A549 (cell line): ENCODE measurements around the gene RWDD2A. TPM values are rescaled to one million over a fixed set of nuclear protein-coding genes. Genes with fewer than 3 reads are reported as not detected.

Experiments
- ATAC-seq, 2 experiments: fragments of 200-7000 bp in 1 of 2; fragments of >200 bp in 1 of 2; cut with Nextera tagmentation in 1 of 2; cut with Tn5 transposase in 1 of 2; 3 replicates each; pipeline versions ENCODE4 v1.8.0 to v1.9.1; 2018 to 2020; ENCODE audit warnings: mild to moderate bottlenecking in 1 of 2, moderate library complexity in 1 of 2
- CTCF ChIA-PET: fragments of 300-600 bp; sonication (Branson Sonifier 250); formaldehyde crosslinking; extraction: SDS; loops from one replicate; lab custom pipeline; 2021; ENCODE audit warnings: antibody characterized with exemption, inconsistent platforms; lab: Yijun Ruan, JAX
- POLR2A ChIA-PET: fragments of 350-600 bp; formaldehyde crosslinking; extraction: SDS; loops from one replicate; lab custom pipeline; 2021; ENCODE audit warnings: antibody characterized with exemption, inconsistent platforms; lab: Yijun Ruan, JAX
- DNase-seq, 2 experiments: peaks; one replicate each; pipeline versions ENCODE4 v3.0.0 to v3.0.0-alpha.2; 2011 to 2016; ENCODE audit warnings: low read depth in 1 of 2, low spot score in 1 of 2
- FAIRE-seq: peaks from 2 replicates; lab custom pipeline; 2011; peaks lifted over from hg19 to GRCh38; lab: Jason Lieb, UNC
- H3K27ac ChIP-seq, 2 experiments: fragments of >200 bp; sonication (Bioruptor Twin); formaldehyde crosslinking; 3 replicates each; pipeline ENCODE4 v1.5.1; 2016 to 2017
- H3K4me1 ChIP-seq: fragments of >200 bp; sonication (Bioruptor Twin); formaldehyde crosslinking; 3 replicates; pipeline ENCODE4 v1.6.1; 2016
- H3K4me2 ChIP-seq: fragments of >200 bp; sonication (Bioruptor Twin); formaldehyde crosslinking; 3 replicates; pipeline ENCODE4 v1.6.1; 2016
- H3K4me3 ChIP-seq: fragments of >200 bp; sonication (Bioruptor Twin); formaldehyde crosslinking; 3 replicates; pipeline ENCODE4 v1.5.1; 2016
- H3K9me3 ChIP-seq: fragments of >200 bp; sonication (Bioruptor Twin); formaldehyde crosslinking; 3 replicates; pipeline ENCODE4 v1.6.1; 2016
- BHLHE40 ChIP-seq: IDR thresholded peaks from 2 replicates; pipeline ENCODE4 v1.6.1; 2012; ENCODE audit warnings: low read depth, low read length, inconsistent platforms
- CBX8 ChIP-seq: fragments of 200-600 bp; sonication (generic); IDR thresholded peaks from 2 replicates; pipeline ENCODE4 v1.6.1; 2016
- CEBPB ChIP-seq, 2 experiments: fragments of >200 bp in 1 of 2; sonication (Bioruptor Twin) in 1 of 2; formaldehyde crosslinking in 1 of 2; IDR thresholded peaks; 2 replicates each; pipeline ENCODE4 v1.6.1; 2012 to 2016
- EP300 ChIP-seq, 2 experiments: fragments of >200 bp; sonication (Bioruptor Twin); formaldehyde crosslinking; IDR thresholded peaks; 2 replicates in 1 of 2; 3 replicates in 1 of 2; pipeline ENCODE4 v1.6.1; 2016 to 2017
- ESRRA ChIP-seq: fragments of 150-350 bp; IDR thresholded peaks from 2 replicates; pipeline ENCODE4 v1.6.1; 2014; ENCODE audit warnings: mild to moderate bottlenecking, low read length, borderline replicate concordance
- FOSB ChIP-seq: fragments of 250-450 bp; sonication (Bioruptor Pico); IDR thresholded peaks from 2 replicates; pipeline ENCODE4 v1.5.0; 2020; ENCODE audit warnings: mild to moderate bottlenecking, moderate library complexity
- FOXS1 ChIP-seq: fragments of 250-450 bp; sonication (Bioruptor Pico); IDR thresholded peaks from 2 replicates; pipeline ENCODE4 v1.5.0; 2020; ENCODE audit warnings: mild to moderate bottlenecking, moderate library complexity
- GATA3 ChIP-seq: IDR thresholded peaks from 2 replicates; pipeline ENCODE4 v1.6.1; 2012; ENCODE audit warnings: borderline replicate concordance
- HOXB13 ChIP-seq: fragments of 250-450 bp; sonication (Bioruptor Pico); IDR thresholded peaks from 2 replicates; pipeline ENCODE4 v1.5.0; 2020; ENCODE audit warnings: low read depth, mild to moderate bottlenecking, moderate library complexity
- HOXB5 ChIP-seq: fragments of 250-450 bp; sonication (Bioruptor Pico); IDR thresholded peaks from 2 replicates; pipeline ENCODE4 v1.5.0; 2020; ENCODE audit warnings: mild to moderate bottlenecking, moderate library complexity
- JUN ChIP-seq, 2 experiments: fragments of >200 bp; sonication (Bioruptor Twin); formaldehyde crosslinking; IDR thresholded peaks; 2 replicates in 1 of 2; 3 replicates in 1 of 2; pipeline ENCODE4 v1.6.1; 2016 to 2017
- KDM1A ChIP-seq: fragments of 200-600 bp; sonication (generic); IDR thresholded peaks from 2 replicates; pipeline ENCODE4 v1.6.1; 2016; ENCODE audit warnings: low read depth, mild to moderate bottlenecking
- KDM5A ChIP-seq: fragments of 200-600 bp; sonication (generic); IDR thresholded peaks from 2 replicates; pipeline ENCODE4 v1.6.1; 2016; ENCODE audit warnings: antibody characterized with exemption, mild to moderate bottlenecking
- MAFK ChIP-seq: fragments of 450-650 bp; IDR thresholded peaks from 2 replicates; pipeline ENCODE4 v1.6.1; 2014; ENCODE audit not compliant: partially characterized antibody
- MAZ ChIP-seq: fragments of 150-350 bp; IDR thresholded peaks from 2 replicates; pipeline ENCODE4 v1.6.1; 2014; ENCODE audit warnings: antibody characterized with exemption, low read depth, low read length, borderline replicate concordance
- NFE2L2 ChIP-seq: fragments of 150-350 bp; conservative IDR thresholded peaks from 2 replicates; pipeline ENCODE4 v1.6.1; 2014; ENCODE audit warnings: low read length
- NR3C1 ChIP-seq: fragments of >200 bp; sonication (Bioruptor Twin); formaldehyde crosslinking; IDR thresholded peaks from 3 replicates; pipeline ENCODE4 v1.6.1; 2017
- PHF8 ChIP-seq: fragments of 200-600 bp; sonication (generic); IDR thresholded peaks from 2 replicates; pipeline ENCODE4 v1.6.1; 2016; ENCODE audit warnings: low read depth, mild to moderate bottlenecking, antibody characterized with exemption, moderate library complexity, borderline replicate concordance
- POLR2A ChIP-seq: IDR thresholded peaks from 2 replicates; pipeline ENCODE4 v1.6.1; 2012; ENCODE audit warnings: mild to moderate bottlenecking, low read length
- RAD21 ChIP-seq, 2 experiments: fragments of >200 bp in 1 of 2; sonication (Bioruptor Twin) in 1 of 2; formaldehyde crosslinking in 1 of 2; IDR thresholded peaks in 1 of 2; conservative IDR thresholded peaks in 1 of 2; 2 replicates in 1 of 2; 3 replicates in 1 of 2; pipeline ENCODE4 v1.6.1; 2012 to 2018; ENCODE audit warnings: inconsistent platforms in 1 of 2
- RARB ChIP-seq: fragments of 250-450 bp; sonication (Bioruptor Pico); IDR thresholded peaks from 2 replicates; pipeline ENCODE4 v1.8.0; 2021; ENCODE audit warnings: mild to moderate bottlenecking, moderate library complexity
- RCOR1 ChIP-seq: fragments of 150-350 bp; IDR thresholded peaks from 2 replicates; pipeline ENCODE4 v1.6.1; 2014; ENCODE audit warnings: antibody characterized with exemption, low read length, low read depth
- TFCP2L1 ChIP-seq: fragments of 250-450 bp; sonication (Bioruptor Pico); IDR thresholded peaks from 2 replicates; pipeline ENCODE4 v1.5.0; 2021; ENCODE audit warnings: mild to moderate bottlenecking
- ZC3H11A ChIP-seq: fragments of 450-650 bp; IDR thresholded peaks from 2 replicates; pipeline ENCODE4 v1.6.1; 2014; ENCODE audit warnings: antibody characterized with exemption, mild to moderate bottlenecking
- ZFP36 ChIP-seq: fragments of 450-650 bp; IDR thresholded peaks from 2 replicates; pipeline ENCODE4 v1.6.1; 2014; ENCODE audit warnings: borderline replicate concordance; ENCODE audit not compliant: partially characterized antibody
- ZNF302 ChIP-seq: fragments of 250-450 bp; sonication (Bioruptor Pico); IDR thresholded peaks from 2 replicates; pipeline ENCODE4 v1.9.0; 2021; ENCODE audit warnings: inconsistent platforms, mild to moderate bottlenecking, moderate library complexity
- WGBS: methylation state at CpG from one replicate; pipeline ENCODE4 v1.1.6; 2017; ENCODE audit errors: missing lambda C conversion rate; 5-methylcytosine and 5-hydroxymethylcytosine counted together
- polyA minus RNA-seq: library from RNA; depleted of rRNA, polyadenylated mRNA; stranded (reverse); fragments of >200 nt; gene quantifications from 2 replicates; pipeline ENCODE4 v1.2.3, GENCODE V29; 2011; rRNA and poly(A)+ RNA removed
- polyA plus RNA-seq, 4 experiments: library from polyadenylated mRNA; depleted of rRNA in 3 of 4; stranded (reverse); fragments of >200 nt; fragmentation: RNase III in 1 of 4; extraction: RNeasy Plus Mini Kit Qiagen cat#74134 plus additional on column Dnase treatment in 1 of 4; gene quantifications; 2 replicates in 3 of 4; 3 replicates in 1 of 4; pipeline ENCODE4 v1.2.3, GENCODE V29; 2011 to 2017
- TF ChIP-seq, protein P1 (sequence below): fragments of >200 bp; sonication (Bioruptor Twin); formaldehyde crosslinking; IDR thresholded peaks from 3 replicates; pipeline ENCODE4 v1.6.1; 2016
- TF ChIP-seq, protein P2 (sequence below): fragments of 250-450 bp; sonication (Bioruptor Pico); IDR thresholded peaks from 2 replicates; pipeline ENCODE4 v1.5.0; 2020; ENCODE audit warnings: low read depth, mild to moderate bottlenecking, moderate library complexity
- TF ChIP-seq, protein P3 (sequence below): fragments of 200-600 bp; sonication (generic); IDR thresholded peaks from 2 replicates; pipeline ENCODE4 v1.6.1; 2016; ENCODE audit warnings: antibody characterized with exemption, mild to moderate bottlenecking, moderate library complexity
- TF ChIP-seq, protein P4 (sequence below): IDR thresholded peaks from 2 replicates; pipeline ENCODE4 v1.6.1; 2012
- TF ChIP-seq, protein P5 (sequence below): fragments of >200 bp; sonication (Bioruptor Twin); formaldehyde crosslinking; IDR thresholded peaks from 2 replicates; pipeline ENCODE4 v1.6.1; 2016
- TF ChIP-seq, protein P6 (sequence below): fragments of >200 bp; sonication (Bioruptor Twin); formaldehyde crosslinking; IDR thresholded peaks from 3 replicates; pipeline ENCODE4 v1.5.1; 2016

The RWDD2A gene
- polyA plus RNA-seq (2011; rRNA removed) (4.2 and 4.7 TPM in 2 replicates), polyA plus RNA-seq (2017; fragmentation: RNase III; extraction: RNeasy Plus Mini Kit Qiagen cat#74134 plus additional on column Dnase treatment) (1.7 to 2.2 TPM (median 1.9 TPM) in 3 replicates), polyA minus RNA-seq (2.4 and 2.5 TPM in 2 replicates)
- polyA plus RNA-seq (2012; cell fraction: cytosol; rRNA removed) = 0.66 and 0.80 TPM in 2 replicates
- 0.43 and 0.73 TPM in 2 replicates for polyA plus RNA-seq (2012; cell fraction: nucleus; rRNA removed)

DNA sequence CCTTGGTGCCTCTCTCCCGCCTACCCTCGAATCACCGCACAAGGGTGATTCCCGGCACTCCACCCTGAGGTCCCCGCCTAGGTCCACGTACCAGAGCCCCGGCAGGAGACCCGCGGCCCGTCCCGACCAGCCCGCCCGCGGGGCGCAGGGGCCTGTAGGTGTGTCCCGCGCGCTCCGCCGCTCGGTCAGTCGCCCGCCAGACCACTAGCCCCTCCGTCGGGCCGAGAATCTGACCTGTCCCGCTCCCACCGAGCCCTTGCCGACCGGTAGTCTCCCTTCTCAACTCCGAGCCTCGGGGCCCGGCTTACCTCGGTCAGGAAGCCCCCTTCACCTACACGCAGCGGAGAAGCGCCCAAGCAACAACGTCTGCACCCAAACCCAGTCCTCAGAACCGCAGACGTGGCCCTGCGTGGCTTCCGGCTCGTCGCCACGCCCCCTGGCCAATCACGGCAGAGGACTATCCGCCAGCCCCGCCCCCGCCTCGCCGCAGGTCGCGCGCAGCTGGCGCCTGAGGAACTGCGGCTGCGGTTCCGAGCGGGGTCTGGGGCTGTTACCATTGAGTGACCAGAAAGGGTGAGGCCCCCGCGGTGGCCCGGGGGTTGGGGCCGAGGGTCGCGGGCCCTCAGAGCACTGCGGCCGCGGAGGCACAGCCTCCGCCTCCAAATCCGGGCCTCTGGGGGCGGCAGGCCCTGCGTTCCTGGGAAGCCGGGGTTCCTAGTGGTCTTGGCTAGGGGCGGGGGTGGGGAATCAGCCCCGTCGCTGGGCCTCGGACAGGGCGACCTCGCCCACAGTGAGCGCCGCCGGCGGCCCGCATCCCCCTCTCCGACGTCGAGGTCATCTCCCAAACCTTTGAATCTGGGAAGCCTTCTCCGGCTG lies at the start of gene RWDD2A, which contains the start of gene PGM3:
Gene RWDD2A (plus strand): TSS at position 487 of the 876 bp plus-strand sequence. CDS start 1,095 bp downstream, outside the sequence.
Gene PGM3 (minus strand): TSS at position 395 of the 876 bp plus-strand sequence. CDS start 2,253 bp downstream, outside the sequence.
- no peak for FAIRE-seq
- Histone ChIP-seq H3K27ac (peak within 1 kb of the TSS; percentile 82 to 95), H3K4me2 (peak within 1 kb of the TSS; percentile 89), H3K9me3 (no peaks in the 10 kb centered on the region), H3K4me3 (peak within 1 kb of the TSS; percentile 90), H3K4me1 (peaks cover 6% of the 10 kb centered on the region; the same call in 1 of the 3 replicates)
- POLR2A ChIA-PET = interaction anchor here (0.6 to 1.0 kb wide), 2 partner anchors 9 to 24 kb away, joined by 3 read pairs; no protein-coding TSS in a partner anchor
- no peak for TF ChIP-seq NR3C1
- TF ChIP-seq FOSB = no peak
- TF ChIP-seq GATA3 = no peak
- TF ChIP-seq, protein P1, sequence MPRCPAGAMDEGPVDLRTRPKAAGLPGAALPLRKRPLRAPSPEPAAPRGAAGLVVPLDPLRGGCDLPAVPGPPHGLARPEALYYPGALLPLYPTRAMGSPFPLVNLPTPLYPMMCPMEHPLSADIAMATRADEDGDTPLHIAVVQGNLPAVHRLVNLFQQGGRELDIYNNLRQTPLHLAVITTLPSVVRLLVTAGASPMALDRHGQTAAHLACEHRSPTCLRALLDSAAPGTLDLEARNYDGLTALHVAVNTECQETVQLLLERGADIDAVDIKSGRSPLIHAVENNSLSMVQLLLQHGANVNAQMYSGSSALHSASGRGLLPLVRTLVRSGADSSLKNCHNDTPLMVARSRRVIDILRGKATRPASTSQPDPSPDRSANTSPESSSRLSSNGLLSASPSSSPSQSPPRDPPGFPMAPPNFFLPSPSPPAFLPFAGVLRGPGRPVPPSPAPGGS = 0 out of 3 replicates have a peak, but pooled peaks have one; percentile 47
- TF ChIP-seq NFE2L2 = no peak
- no peak for TF ChIP-seq ESRRA
- no peak for TF ChIP-seq ZNF302 (CRISPR knock-in tag)
- peak; percentile 75 for TF ChIP-seq POLR2A
- TF ChIP-seq, protein P2, sequence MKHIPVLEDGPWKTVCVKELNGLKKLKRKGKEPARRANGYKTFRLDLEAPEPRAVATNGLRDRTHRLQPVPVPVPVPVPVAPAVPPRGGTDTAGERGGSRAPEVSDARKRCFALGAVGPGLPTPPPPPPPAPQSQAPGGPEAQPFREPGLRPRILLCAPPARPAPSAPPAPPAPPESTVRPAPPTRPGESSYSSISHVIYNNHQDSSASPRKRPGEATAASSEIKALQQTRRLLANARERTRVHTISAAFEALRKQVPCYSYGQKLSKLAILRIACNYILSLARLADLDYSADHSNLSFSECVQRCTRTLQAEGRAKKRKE (CRISPR knock-in tag) = no peak
- no peak for TF ChIP-seq HOXB5 (CRISPR knock-in tag)
- TF ChIP-seq HOXB13 (CRISPR knock-in tag) = no peak
- TF ChIP-seq FOXS1 = no peak
- TF ChIP-seq CBX8 = no peak
- no peak for TF ChIP-seq MAZ
- TF ChIP-seq KDM5A = no peak
- TF ChIP-seq JUN (IDR thresholded peaks at IDR 0.05) = peak in 1 of 2 experiments; percentile 41; a peak in 1 of 5 replicates
- no peak for TF ChIP-seq BHLHE40
- TF ChIP-seq CEBPB (IDR thresholded peaks at IDR 0.05) = no peak
- no peak for TF ChIP-seq RARB (CRISPR knock-in tag)
- no peak for TF ChIP-seq ZC3H11A
- TF ChIP-seq ZFP36 = no peak
- TF ChIP-seq RAD21 (conservative IDR thresholded peaks at IDR 0.05 in 1 of 2, IDR thresholded peaks at IDR 0.05 in 1 of 2) = no peak
- TF ChIP-seq EP300 (IDR thresholded peaks at IDR 0.05) = no peak
- no peak for TF ChIP-seq MAFK
- TF ChIP-seq, protein P3, sequence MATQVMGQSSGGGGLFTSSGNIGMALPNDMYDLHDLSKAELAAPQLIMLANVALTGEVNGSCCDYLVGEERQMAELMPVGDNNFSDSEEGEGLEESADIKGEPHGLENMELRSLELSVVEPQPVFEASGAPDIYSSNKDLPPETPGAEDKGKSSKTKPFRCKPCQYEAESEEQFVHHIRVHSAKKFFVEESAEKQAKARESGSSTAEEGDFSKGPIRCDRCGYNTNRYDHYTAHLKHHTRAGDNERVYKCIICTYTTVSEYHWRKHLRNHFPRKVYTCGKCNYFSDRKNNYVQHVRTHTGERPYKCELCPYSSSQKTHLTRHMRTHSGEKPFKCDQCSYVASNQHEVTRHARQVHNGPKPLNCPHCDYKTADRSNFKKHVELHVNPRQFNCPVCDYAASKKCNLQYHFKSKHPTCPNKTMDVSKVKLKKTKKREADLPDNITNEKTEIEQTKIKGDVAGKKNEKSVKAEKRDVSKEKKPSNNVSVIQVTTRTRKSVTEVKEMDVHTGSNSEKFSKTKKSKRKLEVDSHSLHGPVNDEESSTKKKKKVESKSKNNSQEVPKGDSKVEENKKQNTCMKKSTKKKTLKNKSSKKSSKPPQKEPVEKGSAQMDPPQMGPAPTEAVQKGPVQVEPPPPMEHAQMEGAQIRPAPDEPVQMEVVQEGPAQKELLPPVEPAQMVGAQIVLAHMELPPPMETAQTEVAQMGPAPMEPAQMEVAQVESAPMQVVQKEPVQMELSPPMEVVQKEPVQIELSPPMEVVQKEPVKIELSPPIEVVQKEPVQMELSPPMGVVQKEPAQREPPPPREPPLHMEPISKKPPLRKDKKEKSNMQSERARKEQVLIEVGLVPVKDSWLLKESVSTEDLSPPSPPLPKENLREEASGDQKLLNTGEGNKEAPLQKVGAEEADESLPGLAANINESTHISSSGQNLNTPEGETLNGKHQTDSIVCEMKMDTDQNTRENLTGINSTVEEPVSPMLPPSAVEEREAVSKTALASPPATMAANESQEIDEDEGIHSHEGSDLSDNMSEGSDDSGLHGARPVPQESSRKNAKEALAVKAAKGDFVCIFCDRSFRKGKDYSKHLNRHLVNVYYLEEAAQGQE = no peak
- no peak for TF ChIP-seq TFCP2L1 (CRISPR knock-in tag)
- TF ChIP-seq, protein P4, sequence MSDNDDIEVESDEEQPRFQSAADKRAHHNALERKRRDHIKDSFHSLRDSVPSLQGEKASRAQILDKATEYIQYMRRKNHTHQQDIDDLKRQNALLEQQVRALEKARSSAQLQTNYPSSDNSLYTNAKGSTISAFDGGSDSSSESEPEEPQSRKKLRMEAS = peak; percentile 22
- TF ChIP-seq RCOR1 = no peak
- no peak for TF ChIP-seq KDM1A
- peak; percentile 64 for TF ChIP-seq PHF8
- TF ChIP-seq, protein P5, sequence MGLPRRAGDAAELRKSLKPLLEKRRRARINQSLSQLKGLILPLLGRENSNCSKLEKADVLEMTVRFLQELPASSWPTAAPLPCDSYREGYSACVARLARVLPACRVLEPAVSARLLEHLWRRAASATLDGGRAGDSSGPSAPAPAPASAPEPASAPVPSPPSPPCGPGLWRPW = no peak
- TF ChIP-seq, protein P6, sequence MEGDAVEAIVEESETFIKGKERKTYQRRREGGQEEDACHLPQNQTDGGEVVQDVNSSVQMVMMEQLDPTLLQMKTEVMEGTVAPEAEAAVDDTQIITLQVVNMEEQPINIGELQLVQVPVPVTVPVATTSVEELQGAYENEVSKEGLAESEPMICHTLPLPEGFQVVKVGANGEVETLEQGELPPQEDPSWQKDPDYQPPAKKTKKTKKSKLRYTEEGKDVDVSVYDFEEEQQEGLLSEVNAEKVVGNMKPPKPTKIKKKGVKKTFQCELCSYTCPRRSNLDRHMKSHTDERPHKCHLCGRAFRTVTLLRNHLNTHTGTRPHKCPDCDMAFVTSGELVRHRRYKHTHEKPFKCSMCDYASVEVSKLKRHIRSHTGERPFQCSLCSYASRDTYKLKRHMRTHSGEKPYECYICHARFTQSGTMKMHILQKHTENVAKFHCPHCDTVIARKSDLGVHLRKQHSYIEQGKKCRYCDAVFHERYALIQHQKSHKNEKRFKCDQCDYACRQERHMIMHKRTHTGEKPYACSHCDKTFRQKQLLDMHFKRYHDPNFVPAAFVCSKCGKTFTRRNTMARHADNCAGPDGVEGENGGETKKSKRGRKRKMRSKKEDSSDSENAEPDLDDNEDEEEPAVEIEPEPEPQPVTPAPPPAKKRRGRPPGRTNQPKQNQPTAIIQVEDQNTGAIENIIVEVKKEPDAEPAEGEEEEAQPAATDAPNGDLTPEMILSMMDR = no peak
- CTCF ChIA-PET = interaction anchor here (1.5 kb wide), 1 partner anchor 128 kb away, joined by 4 read pairs; the partner anchor contains the start of gene UBE3D
- peak; percentile 91 to 97 for ATAC-seq
- WGBS = 3% methylated on average over 7 of the region's 88 CpGs
- peak; percentile 76 to 89 for DNase-seq
